ENCODE results near the gene PPP2R2D.

- TF ChIP-seq, protein P1, sequence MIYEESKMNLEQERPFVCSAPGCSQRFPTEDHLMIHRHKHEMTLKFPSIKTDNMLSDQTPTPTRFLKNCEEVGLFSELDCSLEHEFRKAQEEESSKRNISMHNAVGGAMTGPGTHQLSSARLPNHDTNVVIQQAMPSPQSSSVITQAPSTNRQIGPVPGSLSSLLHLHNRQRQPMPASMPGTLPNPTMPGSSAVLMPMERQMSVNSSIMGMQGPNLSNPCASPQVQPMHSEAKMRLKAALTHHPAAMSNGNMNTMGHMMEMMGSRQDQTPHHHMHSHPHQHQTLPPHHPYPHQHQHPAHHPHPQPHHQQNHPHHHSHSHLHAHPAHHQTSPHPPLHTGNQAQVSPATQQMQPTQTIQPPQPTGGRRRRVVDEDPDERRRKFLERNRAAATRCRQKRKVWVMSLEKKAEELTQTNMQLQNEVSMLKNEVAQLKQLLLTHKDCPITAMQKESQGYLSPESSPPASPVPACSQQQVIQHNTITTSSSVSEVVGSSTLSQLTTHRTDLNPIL (CRISPR knock-in tag; IDR thresholded peaks at IDR 0.05; ENCODE audit: low read depth) = no peak
- no peak for TF ChIP-seq RARB (CRISPR knock-in tag; IDR thresholded peaks at IDR 0.05)
- no peak for TF ChIP-seq ZFP3 (CRISPR knock-in tag; IDR thresholded peaks at IDR 0.05)
- no peak for TF ChIP-seq TOX (CRISPR knock-in tag; IDR thresholded peaks at IDR 0.05; ENCODE audit: borderline replicate concordance)
- no peak for TF ChIP-seq PPARA (CRISPR knock-in tag; IDR thresholded peaks at IDR 0.05; ENCODE audit: borderline replicate concordance)
- TF ChIP-seq ARNTL (CRISPR knock-in tag; IDR thresholded peaks at IDR 0.05; ENCODE audit: borderline replicate concordance, low read depth) = no peak
- TF ChIP-seq, protein P2, sequence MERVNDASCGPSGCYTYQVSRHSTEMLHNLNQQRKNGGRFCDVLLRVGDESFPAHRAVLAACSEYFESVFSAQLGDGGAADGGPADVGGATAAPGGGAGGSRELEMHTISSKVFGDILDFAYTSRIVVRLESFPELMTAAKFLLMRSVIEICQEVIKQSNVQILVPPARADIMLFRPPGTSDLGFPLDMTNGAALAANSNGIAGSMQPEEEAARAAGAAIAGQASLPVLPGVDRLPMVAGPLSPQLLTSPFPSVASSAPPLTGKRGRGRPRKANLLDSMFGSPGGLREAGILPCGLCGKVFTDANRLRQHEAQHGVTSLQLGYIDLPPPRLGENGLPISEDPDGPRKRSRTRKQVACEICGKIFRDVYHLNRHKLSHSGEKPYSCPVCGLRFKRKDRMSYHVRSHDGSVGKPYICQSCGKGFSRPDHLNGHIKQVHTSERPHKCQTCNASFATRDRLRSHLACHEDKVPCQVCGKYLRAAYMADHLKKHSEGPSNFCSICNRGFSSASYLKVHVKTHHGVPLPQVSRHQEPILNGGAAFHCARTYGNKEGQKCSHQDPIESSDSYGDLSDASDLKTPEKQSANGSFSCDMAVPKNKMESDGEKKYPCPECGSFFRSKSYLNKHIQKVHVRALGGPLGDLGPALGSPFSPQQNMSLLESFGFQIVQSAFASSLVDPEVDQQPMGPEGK (CRISPR knock-in tag; IDR thresholded peaks at IDR 0.05; ENCODE audit: borderline replicate concordance) = no peak
- TF ChIP-seq ZNF565 (CRISPR knock-in tag; conservative IDR thresholded peaks at IDR 0.05; ENCODE audit: low read depth) = no peak
- no peak for TF ChIP-seq ZFP30 (CRISPR knock-in tag; IDR thresholded peaks at IDR 0.05)
- TF ChIP-seq, protein P3, sequence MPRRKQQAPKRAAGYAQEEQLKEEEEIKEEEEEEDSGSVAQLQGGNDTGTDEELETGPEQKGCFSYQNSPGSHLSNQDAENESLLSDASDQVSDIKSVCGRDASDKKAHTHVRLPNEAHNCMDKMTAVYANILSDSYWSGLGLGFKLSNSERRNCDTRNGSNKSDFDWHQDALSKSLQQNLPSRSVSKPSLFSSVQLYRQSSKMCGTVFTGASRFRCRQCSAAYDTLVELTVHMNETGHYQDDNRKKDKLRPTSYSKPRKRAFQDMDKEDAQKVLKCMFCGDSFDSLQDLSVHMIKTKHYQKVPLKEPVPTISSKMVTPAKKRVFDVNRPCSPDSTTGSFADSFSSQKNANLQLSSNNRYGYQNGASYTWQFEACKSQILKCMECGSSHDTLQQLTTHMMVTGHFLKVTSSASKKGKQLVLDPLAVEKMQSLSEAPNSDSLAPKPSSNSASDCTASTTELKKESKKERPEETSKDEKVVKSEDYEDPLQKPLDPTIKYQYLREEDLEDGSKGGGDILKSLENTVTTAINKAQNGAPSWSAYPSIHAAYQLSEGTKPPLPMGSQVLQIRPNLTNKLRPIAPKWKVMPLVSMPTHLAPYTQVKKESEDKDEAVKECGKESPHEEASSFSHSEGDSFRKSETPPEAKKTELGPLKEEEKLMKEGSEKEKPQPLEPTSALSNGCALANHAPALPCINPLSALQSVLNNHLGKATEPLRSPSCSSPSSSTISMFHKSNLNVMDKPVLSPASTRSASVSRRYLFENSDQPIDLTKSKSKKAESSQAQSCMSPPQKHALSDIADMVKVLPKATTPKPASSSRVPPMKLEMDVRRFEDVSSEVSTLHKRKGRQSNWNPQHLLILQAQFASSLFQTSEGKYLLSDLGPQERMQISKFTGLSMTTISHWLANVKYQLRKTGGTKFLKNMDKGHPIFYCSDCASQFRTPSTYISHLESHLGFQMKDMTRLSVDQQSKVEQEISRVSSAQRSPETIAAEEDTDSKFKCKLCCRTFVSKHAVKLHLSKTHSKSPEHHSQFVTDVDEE (CRISPR knock-in tag; IDR thresholded peaks at IDR 0.05) = no peak
- no peak for TF ChIP-seq ZNF70 (CRISPR knock-in tag; IDR thresholded peaks at IDR 0.05)
- TF ChIP-seq BACH2 (CRISPR knock-in tag; IDR thresholded peaks at IDR 0.05; ENCODE audit: borderline replicate concordance) = no peak
- no peak for TF ChIP-seq OSR1 (CRISPR knock-in tag; IDR thresholded peaks at IDR 0.05)
- TF ChIP-seq ESRRG (CRISPR knock-in tag; IDR thresholded peaks at IDR 0.05) = no peak
Measured at GRCh38 chr10:131964298-131964697, 63.5 kb downstream of the PPP2R2D start.

All from SK-N-SH treated with all-trans-retinoic acid at 6 μM for 48 hours (cell line).